ENCODE data around the gene CHMP6.

CHMP6 gene

DNA sequence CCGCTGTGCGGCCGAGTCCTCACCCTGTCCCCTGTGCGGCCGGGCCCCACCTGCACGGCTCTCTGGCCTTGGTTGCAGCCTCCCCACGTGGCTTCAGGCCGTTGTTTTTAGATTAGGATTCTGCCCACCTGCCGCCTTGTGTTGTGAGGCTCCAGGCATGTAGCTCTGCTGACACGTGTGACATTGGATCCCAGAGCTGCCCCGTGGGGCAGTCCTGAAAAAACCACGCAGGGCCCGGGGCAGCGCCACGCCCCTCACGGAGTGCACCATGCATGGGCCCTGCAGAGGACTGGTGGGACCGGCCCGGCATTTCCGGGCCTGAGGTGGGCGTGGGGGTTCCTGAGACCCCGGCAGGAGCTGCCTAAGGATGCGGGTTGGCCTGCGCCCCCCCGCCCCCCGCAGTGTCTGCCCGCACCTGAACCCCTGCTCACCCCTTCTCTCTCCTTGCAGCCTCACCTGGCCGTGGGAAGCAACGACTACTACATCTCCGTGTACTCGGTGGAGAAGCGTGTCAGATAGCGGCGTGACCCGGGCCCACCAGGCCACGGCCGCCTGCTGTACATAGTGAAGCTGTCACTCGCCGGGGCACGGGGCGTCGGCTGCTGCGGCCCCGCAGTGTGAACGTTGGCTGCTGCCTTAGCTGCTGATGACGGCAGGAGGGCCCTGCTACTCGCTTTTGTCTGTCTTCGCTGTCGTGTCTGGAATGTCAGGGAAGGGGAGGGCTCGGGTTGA is 27.7 kb upstream of the CHMP6 start:
- no peak overlapping the region for H3K4me3 ChIP-seq (ENCODE audit: low read depth, low read length)
- TF ChIP-seq, protein P1, sequence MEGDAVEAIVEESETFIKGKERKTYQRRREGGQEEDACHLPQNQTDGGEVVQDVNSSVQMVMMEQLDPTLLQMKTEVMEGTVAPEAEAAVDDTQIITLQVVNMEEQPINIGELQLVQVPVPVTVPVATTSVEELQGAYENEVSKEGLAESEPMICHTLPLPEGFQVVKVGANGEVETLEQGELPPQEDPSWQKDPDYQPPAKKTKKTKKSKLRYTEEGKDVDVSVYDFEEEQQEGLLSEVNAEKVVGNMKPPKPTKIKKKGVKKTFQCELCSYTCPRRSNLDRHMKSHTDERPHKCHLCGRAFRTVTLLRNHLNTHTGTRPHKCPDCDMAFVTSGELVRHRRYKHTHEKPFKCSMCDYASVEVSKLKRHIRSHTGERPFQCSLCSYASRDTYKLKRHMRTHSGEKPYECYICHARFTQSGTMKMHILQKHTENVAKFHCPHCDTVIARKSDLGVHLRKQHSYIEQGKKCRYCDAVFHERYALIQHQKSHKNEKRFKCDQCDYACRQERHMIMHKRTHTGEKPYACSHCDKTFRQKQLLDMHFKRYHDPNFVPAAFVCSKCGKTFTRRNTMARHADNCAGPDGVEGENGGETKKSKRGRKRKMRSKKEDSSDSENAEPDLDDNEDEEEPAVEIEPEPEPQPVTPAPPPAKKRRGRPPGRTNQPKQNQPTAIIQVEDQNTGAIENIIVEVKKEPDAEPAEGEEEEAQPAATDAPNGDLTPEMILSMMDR (IDR thresholded peaks at IDR 0.05; ENCODE audit: low read depth, low read length), result no peak

DNA sequence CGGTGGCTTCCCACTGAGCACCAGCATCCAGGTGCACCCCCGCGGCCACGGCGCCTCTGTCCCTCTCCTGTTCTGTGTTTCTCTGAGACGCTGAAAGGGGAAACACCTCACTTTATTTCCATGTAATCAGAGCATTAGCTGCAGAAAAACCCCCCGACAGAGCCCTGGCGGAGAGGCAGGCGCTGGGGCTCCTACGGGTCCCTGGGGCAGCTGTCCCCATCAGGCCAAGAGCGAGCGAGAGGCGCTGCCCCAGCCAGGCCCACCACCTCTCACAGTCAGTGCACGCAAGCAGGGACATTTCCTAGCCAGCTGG is 27.1 kb upstream of the CHMP6 start:
- no peak overlapping the region for H3K4me3 ChIP-seq (ENCODE audit: low read depth, low read length)
- TF ChIP-seq, protein P1 (IDR thresholded peaks at IDR 0.05; ENCODE audit: low read depth, low read length), result no peak

DNA sequence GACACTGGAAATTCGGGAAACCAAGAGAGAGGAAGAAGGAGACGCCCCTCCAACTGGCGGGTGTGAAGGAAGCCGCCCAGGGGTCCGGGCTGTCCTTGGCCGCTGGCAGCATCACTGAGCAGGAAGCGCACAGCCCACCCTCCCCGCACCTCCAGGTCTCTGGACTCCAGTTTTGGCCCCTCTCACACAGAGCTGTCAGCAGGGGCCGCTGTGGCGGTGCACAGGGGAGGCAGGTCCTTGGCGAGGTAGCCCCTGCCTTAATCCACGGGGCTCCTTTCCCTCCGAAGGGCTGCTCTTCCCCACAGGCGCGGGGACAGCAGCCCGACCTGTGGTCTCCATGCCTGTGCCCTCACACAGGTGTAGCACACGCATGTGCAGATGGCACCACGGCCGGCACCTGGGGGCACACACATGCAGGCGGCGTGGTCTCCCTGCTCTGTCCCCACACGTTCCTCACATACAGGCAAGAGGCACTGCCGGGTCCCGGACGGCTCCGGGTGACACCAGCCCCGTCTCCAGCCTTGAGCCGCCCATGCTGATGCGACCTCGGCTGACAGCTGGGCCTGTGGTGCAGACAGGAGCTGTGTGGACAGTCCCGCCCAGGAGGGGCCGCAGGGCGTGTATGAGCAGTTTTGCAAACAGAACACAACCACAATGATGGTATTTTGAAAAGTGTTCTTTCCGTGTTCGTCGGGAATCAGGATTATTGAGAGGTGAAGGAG is 26.6 kb upstream of the CHMP6 start:
- H3K4me3 ChIP-seq (ENCODE audit: low read depth, low read length), result no peak overlapping the region
- TF ChIP-seq, protein P1 (IDR thresholded peaks at IDR 0.05; ENCODE audit: low read depth, low read length), result no peak

DNA sequence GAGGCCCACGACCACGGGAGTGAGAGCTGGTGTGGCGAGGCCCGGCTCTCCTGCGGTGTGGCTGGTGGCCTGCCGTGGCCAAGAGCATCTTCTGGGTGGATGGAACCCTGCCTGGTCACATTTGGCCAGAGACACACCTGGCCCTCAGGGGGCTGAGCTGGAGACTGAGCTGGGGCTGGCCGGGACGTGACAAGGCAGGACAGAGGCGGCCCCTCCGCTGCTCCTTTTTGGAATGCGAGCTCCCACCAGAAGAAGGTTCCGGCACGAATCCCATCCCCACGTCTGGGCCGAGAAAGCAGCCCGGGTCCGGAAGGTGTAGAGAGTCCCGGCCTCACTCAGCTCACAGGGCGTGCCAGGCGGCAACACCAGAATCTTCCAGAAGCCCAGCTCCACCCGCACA is 26.0 kb upstream of the CHMP6 start:
- TF ChIP-seq, protein P1 (IDR thresholded peaks at IDR 0.05; ENCODE audit: low read depth, low read length), result no peak
- no peak overlapping the region for H3K4me3 ChIP-seq (ENCODE audit: low read depth, low read length)

DNA sequence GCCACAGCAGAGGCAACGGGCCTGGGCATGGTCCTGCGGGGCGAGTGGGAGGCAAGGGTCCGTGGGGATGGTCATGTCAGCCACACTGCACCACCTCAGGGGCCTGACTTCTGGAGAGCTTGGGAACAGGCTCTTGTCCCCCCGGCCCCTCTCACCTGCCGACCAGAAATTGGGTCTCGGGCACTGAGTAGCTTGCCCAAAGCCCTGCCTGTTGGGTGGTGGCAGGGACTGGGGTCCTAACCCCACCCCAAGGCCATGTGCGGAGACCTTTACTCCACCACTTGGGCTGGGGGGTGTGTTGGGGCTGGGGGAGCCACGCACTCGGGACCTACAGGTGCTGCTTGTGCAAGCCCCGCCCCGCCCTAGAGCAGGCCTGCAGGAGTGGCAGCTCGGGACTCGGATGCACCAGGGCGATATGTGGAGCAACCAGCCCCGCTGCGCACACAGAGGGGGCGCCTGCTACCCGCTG is 24.2 kb upstream of the CHMP6 start:
- no peak overlapping the region for H3K4me3 ChIP-seq (ENCODE audit: low read depth, low read length)
- TF ChIP-seq, protein P1 (IDR thresholded peaks at IDR 0.05; ENCODE audit: low read depth, low read length), result no peak

DNA sequence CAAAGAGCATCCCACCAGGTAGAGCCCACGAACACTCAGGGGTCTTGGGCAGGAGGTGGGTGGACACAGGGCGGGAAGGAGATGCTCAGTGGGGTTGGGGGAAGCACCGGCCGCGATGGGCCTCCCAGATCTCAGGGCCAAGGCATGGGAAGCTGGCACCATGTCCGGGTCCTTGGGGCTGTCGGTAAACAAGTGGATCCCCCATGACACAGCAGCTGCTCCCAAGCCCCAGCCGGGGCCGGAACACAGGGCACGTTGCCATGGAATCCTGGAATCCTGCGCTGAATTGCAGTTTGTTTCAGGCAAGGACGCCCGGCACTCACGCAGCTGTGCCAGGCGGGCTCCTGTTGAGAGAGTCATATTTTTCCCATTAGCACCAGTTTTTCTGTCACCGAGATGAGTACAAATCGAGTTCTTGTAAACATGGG is 23.0 kb upstream of the CHMP6 start:
- TF ChIP-seq, protein P1 (IDR thresholded peaks at IDR 0.05; ENCODE audit: low read depth, low read length), result no peak
- no peak overlapping the region for H3K4me3 ChIP-seq (ENCODE audit: low read depth, low read length)

DNA sequence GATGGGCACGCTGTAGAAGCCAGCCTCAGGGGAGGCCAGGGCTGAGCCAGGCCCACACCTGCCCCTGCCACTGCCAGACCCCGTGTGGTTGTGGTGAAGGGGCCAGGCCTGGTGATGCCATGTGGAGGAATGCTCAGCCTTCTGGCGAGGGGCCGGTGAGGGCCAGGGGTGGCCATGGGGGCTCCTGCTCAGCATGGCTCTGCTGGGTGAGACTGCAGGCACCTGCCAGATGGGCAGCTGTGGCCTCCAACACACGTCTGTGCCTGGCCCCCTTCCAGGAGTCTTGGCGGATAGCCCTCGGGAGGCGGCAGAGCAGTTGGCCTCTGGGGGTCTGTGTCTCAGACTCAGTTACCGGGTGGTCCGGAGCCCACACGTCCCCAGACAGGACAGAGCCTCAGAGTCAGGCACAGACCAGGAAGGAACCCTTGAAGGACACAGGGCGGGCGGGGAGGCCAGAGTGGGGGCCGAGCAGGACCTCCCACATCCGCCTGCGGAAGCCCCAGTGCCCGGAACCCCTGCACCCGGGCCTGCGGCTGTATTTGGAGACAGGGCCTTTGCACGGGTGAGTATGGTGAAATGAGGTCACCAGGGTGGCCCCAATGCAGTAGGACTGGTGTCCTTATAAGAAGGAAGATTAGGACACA is 22.5 kb upstream of the CHMP6 start:
- H3K4me3 ChIP-seq (ENCODE audit: low read depth, low read length), result no peak overlapping the region
- TF ChIP-seq, protein P1 (IDR thresholded peaks at IDR 0.05; ENCODE audit: low read depth, low read length), result no peak
